RPMI8226 (cell line): ENCODE results near the gene SUN3.
"Not testable (repeated sequence)": the region's sequence is repeated elsewhere in the genome, so short reads cannot be mapped to it uniquely, and the experiment has no call there.

Source experiments
- DNase-seq: peaks from one replicate; pipeline ENCODE4 v3.0.0-alpha.2; 2015

The SUN3 gene

DNA sequence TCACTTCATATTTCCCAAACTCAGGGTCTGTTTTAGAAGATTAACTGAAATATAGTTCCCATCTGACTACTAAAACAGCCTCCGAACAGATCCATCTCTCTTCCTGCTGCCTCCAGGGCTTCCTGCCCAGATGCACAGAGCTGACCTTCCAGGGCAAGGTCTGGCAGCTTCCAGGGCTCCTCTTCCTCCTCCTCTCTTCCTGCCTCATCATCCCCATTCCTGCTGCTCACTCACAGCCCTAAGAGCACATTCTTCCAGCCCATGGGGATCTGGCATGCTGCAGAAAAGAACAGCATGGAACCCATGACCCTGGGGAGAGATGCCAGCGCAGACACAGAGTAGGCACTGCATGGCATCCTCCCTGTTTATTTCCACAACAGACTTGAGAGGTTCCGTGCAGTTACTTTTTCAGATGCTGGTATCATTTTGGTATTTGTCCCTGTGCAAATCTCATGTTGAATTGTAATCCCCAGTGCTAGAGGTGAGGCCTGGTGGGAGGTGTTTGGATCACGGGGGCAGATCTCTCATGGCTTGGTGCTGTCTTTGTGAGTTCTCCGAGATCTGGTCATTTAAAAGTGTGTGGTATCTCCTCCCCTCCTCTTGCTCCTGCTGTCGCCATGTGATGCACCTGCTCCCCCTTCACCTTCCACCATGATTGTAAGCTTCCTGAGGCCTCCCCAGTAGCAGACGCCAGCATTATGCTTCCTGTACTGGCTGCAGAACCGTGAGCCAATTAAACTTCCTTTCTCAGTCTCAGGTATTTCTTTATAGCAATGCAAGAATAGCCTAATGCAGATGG is 85.0 kb downstream of the SUN3 start:
- no peak for DNase-seq

DNA sequence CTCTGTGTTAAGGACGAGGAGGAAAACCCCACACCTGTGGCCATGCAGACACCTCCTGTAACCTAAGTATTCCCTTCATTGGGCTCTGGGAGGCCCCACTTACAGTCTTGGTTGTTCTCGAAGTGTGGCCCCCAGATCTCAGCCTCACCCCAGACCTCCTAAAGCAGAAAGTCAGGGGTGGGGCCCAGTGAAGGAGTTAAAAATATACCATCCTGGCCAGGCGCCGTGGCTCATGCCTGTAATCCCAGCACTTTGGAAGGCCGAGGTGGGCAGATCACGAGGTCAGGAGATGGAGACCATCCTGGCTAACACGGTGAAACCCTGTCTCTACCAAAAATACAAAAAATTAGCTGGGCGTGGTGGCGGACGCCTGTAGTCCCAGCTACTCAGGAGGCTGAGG is 86.3 kb downstream of the SUN3 start:
- not testable (repeated sequence) for DNase-seq

- DNase-seq, result no peak
Observed at GRCh38 chr7:47942132-47942531, 86.8 kb downstream of the SUN3 start.

DNA sequence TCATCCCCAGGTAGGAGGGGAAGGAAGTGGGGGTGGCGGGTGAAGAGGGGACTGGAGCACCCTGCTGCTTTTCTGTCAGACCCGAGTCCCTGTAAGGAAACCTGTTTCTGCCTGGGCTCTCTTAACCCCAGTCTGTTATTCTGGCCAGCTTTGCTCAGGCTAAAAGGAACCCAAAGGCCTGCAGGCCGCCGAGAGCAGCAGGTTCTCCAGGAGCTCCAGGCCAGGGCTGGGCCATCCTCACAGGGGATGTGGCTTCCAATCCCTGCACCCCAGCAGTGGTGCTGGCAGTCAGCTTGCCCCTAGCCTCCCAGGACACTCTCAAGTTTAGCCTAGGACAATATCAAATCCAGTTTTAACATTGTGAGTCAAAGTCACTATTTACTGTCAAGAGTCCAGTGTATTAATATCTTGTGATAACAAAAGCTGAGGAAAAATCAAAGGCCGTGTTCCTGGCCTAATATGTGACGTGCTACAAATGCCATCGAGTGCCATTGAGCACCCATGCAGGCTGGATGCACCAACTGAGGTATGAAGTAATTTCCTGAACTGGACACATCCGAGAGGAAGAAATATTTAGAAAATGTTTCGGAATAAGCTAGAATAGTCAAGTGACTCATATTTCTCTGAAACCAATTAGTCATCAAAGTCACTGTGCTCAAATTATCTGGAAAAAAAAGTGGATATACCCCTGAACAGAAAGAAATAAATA is 87.6 kb downstream of the SUN3 start:
- DNase-seq, result no peak

DNA sequence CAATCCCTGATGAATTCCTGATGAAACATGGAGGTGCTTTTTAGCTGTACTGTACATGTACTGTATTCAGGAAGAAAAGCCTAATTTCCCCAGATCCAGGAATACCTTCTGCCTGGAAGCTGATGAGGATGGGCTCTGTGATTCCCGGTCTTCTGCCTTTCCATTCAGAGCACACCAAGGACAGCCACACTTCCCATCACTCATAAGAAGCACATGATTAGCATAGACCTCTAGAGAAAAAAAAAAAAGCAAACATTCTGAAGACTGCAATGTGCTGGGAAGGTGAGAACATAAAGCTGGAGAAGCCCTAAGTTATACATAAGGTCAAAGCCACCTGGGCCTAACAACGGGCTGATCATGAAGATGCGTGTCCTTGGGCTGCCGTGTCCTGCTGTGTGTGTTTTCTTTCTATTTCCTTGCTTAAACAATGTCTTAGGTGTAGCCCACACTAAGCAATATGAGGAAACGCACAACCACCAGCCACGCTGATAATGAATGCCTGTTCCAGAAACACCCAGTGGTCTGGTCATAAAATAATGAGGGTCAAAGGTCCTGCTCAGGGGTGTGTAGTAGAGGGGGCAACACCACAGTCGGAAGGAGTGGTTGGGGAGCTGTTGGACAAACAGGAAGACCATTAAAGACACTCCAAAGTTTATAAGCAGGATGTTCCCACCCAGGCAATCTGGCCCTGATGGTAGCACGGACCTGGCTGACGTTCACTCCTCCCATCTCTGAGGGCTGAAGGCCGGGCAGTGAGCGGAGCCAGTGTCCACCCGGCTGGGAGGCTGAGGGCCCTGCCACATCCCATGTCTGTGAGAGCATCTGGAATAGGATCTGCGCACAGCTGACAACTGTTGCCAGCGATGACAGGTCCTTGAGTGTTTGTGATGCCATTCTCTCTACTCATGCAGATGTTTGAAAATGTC is 88.6 kb downstream of the SUN3 start:
- no peak for DNase-seq

DNA sequence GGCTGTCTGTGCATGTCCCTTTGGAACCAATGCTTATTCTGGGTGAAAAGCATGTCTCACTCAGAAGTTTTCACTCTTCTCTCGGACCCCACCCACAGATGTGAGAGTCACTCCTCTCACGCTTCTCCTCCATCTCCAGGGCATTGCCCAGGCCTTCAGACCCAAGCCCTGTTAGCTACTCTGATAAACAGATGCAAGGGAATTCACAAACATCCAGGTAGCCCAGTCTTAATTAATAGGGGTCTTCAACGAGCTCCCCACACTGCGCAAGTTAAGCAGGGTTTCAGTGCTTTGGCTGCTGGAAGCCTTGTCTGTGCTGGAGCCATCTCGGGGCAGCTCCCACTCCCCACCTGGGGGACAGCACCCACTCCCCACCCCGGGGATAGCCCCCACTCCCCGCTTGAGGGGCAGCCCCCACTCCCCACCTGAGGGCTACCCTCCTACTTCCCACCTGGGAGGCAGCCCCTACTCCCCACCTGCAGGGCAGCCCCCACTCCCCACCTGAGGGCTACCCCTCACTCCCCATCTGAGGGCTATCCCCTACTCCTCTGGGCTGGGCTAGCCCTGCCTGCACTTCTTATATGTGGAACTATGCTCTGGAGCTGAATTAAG is 89.4 kb downstream of the SUN3 start:
- DNase-seq, result no peak

GRCh38 chr7:47938574-47939165 is 90.2 kb downstream of the SUN3 start:
- DNase-seq, result peak; percentile 26

GRCh38 chr7:47937711-47938573 is 91.0 kb downstream of the SUN3 start:
- peak; percentile 73 for DNase-seq
